H1 (cell line): ENCODE data around the gene DCAF8. TPM values are rescaled to one million over a fixed set of nuclear protein-coding genes. Genes with fewer than 3 reads are reported as not detected.
A peak's percentile ranks its signal among the peaks of the same experiment; 100 is the strongest.

Source experiments
- CTCF ChIA-PET: fragments of 300-600 bp; sonication (Branson Sonifier 250); formaldehyde crosslinking; loops from one replicate; lab custom pipeline; 2021; ENCODE audit not compliant: partially characterized antibody; lab: Charles Lee
- POLR2A ChIA-PET: fragments of 300-600 bp; sonication (Branson Sonifier 250); formaldehyde crosslinking; loops from one replicate; lab custom pipeline; 2021; ENCODE audit warnings: inconsistent platforms; ENCODE audit not compliant: partially characterized antibody; lab: Charles Lee
- DNase-seq, 2 experiments: peaks; one replicate each; pipeline versions ENCODE4 v3.0.0 to v3.0.0-alpha.2; 2010 to 2022; ENCODE audit warnings: low spot score in 2 of 2, low read depth in 1 of 2, mixed read lengths in 1 of 2
- FAIRE-seq: peaks from 2 replicates; lab custom pipeline; 2011; peaks lifted over from hg19 to GRCh38; lab: Jason Lieb, UNC
- H2AFZ ChIP-seq: 2 replicates; pipeline ENCODE4 v1.8.1; 2012; ENCODE audit warnings: low read length, inconsistent platforms
- H2AK5ac ChIP-seq: 2 replicates; pipeline ENCODE4 v1.6.1; 2013; ENCODE audit warnings: low read depth, low read length
- H2BK120ac ChIP-seq: replicated peaks from 2 replicates; pipeline ENCODE3; 2013; ENCODE audit warnings: low read depth, low read length, inconsistent platforms
- H2BK12ac ChIP-seq: 2 replicates; pipeline ENCODE4 v1.6.1; 2013; ENCODE audit warnings: low read depth, low read length
- H2BK15ac ChIP-seq: 2 replicates; pipeline ENCODE4 v1.6.1; 2013; ENCODE audit warnings: low read length
- H2BK20ac ChIP-seq: 2 replicates; pipeline ENCODE4 v1.6.1; 2013; ENCODE audit warnings: low read length
- H2BK5ac ChIP-seq: 2 replicates; pipeline ENCODE4 v1.6.1; 2013; ENCODE audit warnings: low read depth, low read length
- H3K14ac ChIP-seq: 2 replicates; pipeline ENCODE4 v1.6.1; 2013; ENCODE audit warnings: inconsistent platforms; ENCODE audit not compliant: insufficient read length
- H3K18ac ChIP-seq: 2 replicates; pipeline ENCODE4 v1.6.1; 2013; ENCODE audit warnings: low read length; ENCODE audit errors: extremely low read depth
- H3K23ac ChIP-seq: 2 replicates; pipeline ENCODE4 v1.6.1; 2013; ENCODE audit warnings: inconsistent platforms; ENCODE audit not compliant: insufficient read length
- H3K23me2 ChIP-seq: 2 replicates; pipeline ENCODE4 v1.6.1; 2013; ENCODE audit warnings: low read depth, low read length
- H3K27ac ChIP-seq: 2 replicates; pipeline ENCODE4 v1.6.1; 2011; ENCODE audit warnings: low read depth, low read length, inconsistent platforms
- H3K27me3 ChIP-seq, 4 experiments: replicated peaks in 1 of 4; 1 replicate in 1 of 4; 2 replicates in 3 of 4; pipeline versions ENCODE4 v1.6.1 to v1.8.1; 2011 to 2013; ENCODE audit warnings: low read length in 3 of 4, mild to moderate bottlenecking in 3 of 4, inconsistent platforms in 2 of 4, mixed read lengths in 2 of 4, moderate library complexity in 1 of 4; ENCODE audit not compliant: control insufficient read depth in 3 of 4, insufficient read depth in 3 of 4; ENCODE audit errors: extremely low read depth in 1 of 4
- H3K36me3 ChIP-seq, 4 experiments: 2 replicates each; pipeline versions ENCODE4 v1.6.1 to v1.8.1; 2011 to 2013; ENCODE audit warnings: mild to moderate bottlenecking in 4 of 4, low read length in 3 of 4, moderate library complexity in 2 of 4, control low read depth in 1 of 4, inconsistent platforms in 1 of 4; ENCODE audit not compliant: insufficient read depth in 4 of 4, control insufficient read depth in 2 of 4
- H3K4ac ChIP-seq: replicated peaks from 2 replicates; pipeline ENCODE3; 2013; ENCODE audit warnings: low read length, low read depth, mixed read lengths, inconsistent platforms; ENCODE audit not compliant: insufficient read length
- H3K4me1 ChIP-seq, 4 experiments: replicated peaks in 1 of 4; 1 replicate in 1 of 4; 2 replicates in 3 of 4; pipeline versions ENCODE4 v1.6.1 to v1.8.1; 2011 to 2013; ENCODE audit warnings: low read length in 3 of 4, inconsistent platforms in 2 of 4, mixed read lengths in 1 of 4; ENCODE audit not compliant: insufficient read depth in 4 of 4, control insufficient read depth in 3 of 4
- H3K4me2 ChIP-seq, 2 experiments: 2 replicates each; pipeline versions ENCODE4 v1.6.1 to v1.8.1; 2011 to 2013; ENCODE audit warnings: low read depth in 2 of 2, low read length in 2 of 2, control low read depth in 1 of 2, inconsistent platforms in 1 of 2, mild to moderate bottlenecking in 1 of 2; ENCODE audit not compliant: insufficient read depth in 1 of 2
- H3K4me3 ChIP-seq, 4 experiments: fragments of 200-600, 300-600 bp in 1 of 4; sonication (generic), shearing (Covaris generic), sonication (Bioruptor Twin) in 1 of 4; 2 replicates each; pipeline versions ENCODE4 v1.5.1 to v1.8.1; 2011 to 2016; ENCODE audit warnings: low read length in 4 of 4, low read depth in 3 of 4, control low read depth in 2 of 4, inconsistent platforms in 2 of 4, mild to moderate bottlenecking in 2 of 4, mixed read lengths in 1 of 4, moderate library complexity in 1 of 4; ENCODE audit not compliant: insufficient read depth in 2 of 4; ENCODE audit errors: extremely low read depth in 1 of 4
- H3K56ac ChIP-seq: replicated peaks from 2 replicates; pipeline ENCODE3; 2013; ENCODE audit warnings: low read depth, mild to moderate bottlenecking, mixed read lengths, low read length, inconsistent platforms; ENCODE audit not compliant: insufficient read length
- H3K79me1 ChIP-seq: 2 replicates; pipeline ENCODE4 v1.6.1; 2013; ENCODE audit warnings: low read depth, low read length, control low read depth
- H3K79me2 ChIP-seq, 2 experiments: 2 replicates each; pipeline versions ENCODE4 v1.6.1 to v1.8.1; 2012 to 2013; ENCODE audit warnings: low read length in 2 of 2, mild to moderate bottlenecking in 2 of 2, inconsistent platforms in 1 of 2; ENCODE audit not compliant: insufficient read depth in 2 of 2, control insufficient read depth in 1 of 2
- H3K9ac ChIP-seq, 4 experiments: replicated peaks in 1 of 4; 1 replicate in 1 of 4; 2 replicates in 3 of 4; pipeline versions ENCODE4 v1.6.1 to v1.8.1; 2011 to 2013; ENCODE audit warnings: low read depth in 3 of 4, low read length in 3 of 4, control low read depth in 2 of 4, mild to moderate bottlenecking in 2 of 4, moderate library complexity in 2 of 4, inconsistent platforms in 1 of 4; ENCODE audit errors: extremely low read depth in 1 of 4
- H3K9me3 ChIP-seq, 2 experiments: 2 replicates each; pipeline versions ENCODE4 v1.6.1 to v1.8.1; 2012 to 2013; ENCODE audit warnings: mild to moderate bottlenecking in 2 of 2, moderate library complexity in 2 of 2, control low read depth in 1 of 2, inconsistent platforms in 1 of 2, low read depth in 1 of 2, low read length in 1 of 2, mixed read lengths in 1 of 2; ENCODE audit not compliant: insufficient read depth in 2 of 2
- H4K20me1 ChIP-seq, 2 experiments: replicated peaks in 1 of 2; 2 replicates each; pipeline versions ENCODE3 to v1.8.1; 2011 to 2013; ENCODE audit warnings: inconsistent platforms in 2 of 2, low read length in 2 of 2, mild to moderate bottlenecking in 1 of 2; ENCODE audit not compliant: insufficient read depth in 2 of 2, control insufficient read depth in 1 of 2
- H4K5ac ChIP-seq: 2 replicates; pipeline ENCODE4 v1.6.1; 2013; ENCODE audit warnings: low read length, low read depth, mixed read lengths, inconsistent platforms; ENCODE audit not compliant: insufficient read length
- H4K8ac ChIP-seq: 2 replicates; pipeline ENCODE4 v1.8.0; 2013; ENCODE audit warnings: mild to moderate bottlenecking, moderate library complexity, low read length, inconsistent platforms; ENCODE audit not compliant: insufficient read depth; ENCODE audit errors: extremely low read depth
- H4K91ac ChIP-seq: replicated peaks from 2 replicates; pipeline ENCODE3; 2013; ENCODE audit warnings: low read length, mixed read lengths, inconsistent platforms; ENCODE audit not compliant: insufficient read length
- ATF2 ChIP-seq: IDR thresholded peaks from 2 replicates; pipeline ENCODE4 v1.6.1; 2012; ENCODE audit warnings: low read length, inconsistent platforms
- CTCF ChIP-seq, 3 experiments: IDR thresholded peaks; 1 replicate in 2 of 3; 2 replicates in 1 of 3; pipeline versions ENCODE4 v1.5.1 to v1.6.1; 2011; ENCODE audit warnings: low read length in 3 of 3, mild to moderate bottlenecking in 3 of 3, inconsistent platforms in 2 of 3, low read depth in 1 of 3, moderate library complexity in 1 of 3; ENCODE audit not compliant: insufficient read depth in 1 of 3; ENCODE audit errors: control extremely low read depth in 1 of 3
- EP300 ChIP-seq, 2 experiments: IDR thresholded peaks; 1 replicate in 1 of 2; 2 replicates in 1 of 2; pipeline ENCODE4 v1.6.1; 2011 to 2012; ENCODE audit warnings: low read depth in 2 of 2, low read length in 2 of 2, mild to moderate bottlenecking in 2 of 2, borderline replicate concordance in 1 of 2, inconsistent platforms in 1 of 2, moderate library complexity in 1 of 2
- EZH2 ChIP-seq: fragments of 200-600 bp; sonication (generic); IDR thresholded peaks from 2 replicates; pipeline ENCODE4 v1.7.1; 2012; ENCODE audit warnings: low read depth, mild to moderate bottlenecking, moderate library complexity, low read length, inconsistent platforms; ENCODE audit not compliant: severe bottlenecking
- GABPA ChIP-seq: IDR thresholded peaks from 2 replicates; pipeline ENCODE4 v1.6.1; 2011; ENCODE audit warnings: mild to moderate bottlenecking, low read length, moderate library complexity, borderline replicate concordance; ENCODE audit not compliant: insufficient read depth
- POU5F1 ChIP-seq: IDR thresholded peaks from 2 replicates; pipeline ENCODE4 v1.6.1; 2011; ENCODE audit warnings: low read depth, mild to moderate bottlenecking, low read length, moderate library complexity
- WGBS, 2 experiments: shearing (Covaris generic) in 1 of 2; methylation state at CpG; one replicate each; pipeline versions ENCODE4 v1.1.6 to v1.1.7; 2013 to 2015; ENCODE audit warnings: low lambda C conversion rate in 2 of 2, mixed read lengths in 2 of 2, inconsistent platforms in 1 of 2, low coverage in 1 of 2, missing lambda C conversion rate in 1 of 2; ENCODE audit not compliant: insufficient replicate concordance in 2 of 2, insufficient coverage in 1 of 2, insufficient read length in 1 of 2; ENCODE audit errors: extremely low coverage in 1 of 2, missing lambda C conversion rate in 1 of 2; 5-methylcytosine and 5-hydroxymethylcytosine counted together
- polyA plus RNA-seq, 7 experiments: library from polyadenylated mRNA; depleted of rRNA in 3 of 7; stranded (reverse) in 5 of 7; unstranded in 2 of 7; fragments of >200 nt in 5 of 7; fragments of 200-250 nt in 2 of 7; gene quantifications; 1 replicate in 5 of 7; 2 replicates in 1 of 7; 4 replicates in 1 of 7; pipeline versions ENCODE4 v1.2.1 to v1.2.3, GENCODE V29; 2011 to 2013; ENCODE audit warnings: missing spikeins in 2 of 7, mixed read lengths in 2 of 7
- total RNA-seq: library from RNA; stranded (reverse); fragmentation: NEBNext Ultra II Directional; extraction: Animal tissue kit (Norgen Biotek cat#: 25700); gene quantifications from 2 replicates; pipeline ENCODE4 v1.2.1, GENCODE V29; 2021

The DCAF8 gene
- total and polyA plus RNA-seq, 2 of the 8 experiments (the other 6 are each of a cell fraction or from before 2014, with no cell fraction given), result 68.2 to 110 TPM

GRCh38 chr1:160166166-160166868, 96.0 kb downstream of the DCAF8 start:
- Histone ChIP-seq H3K4me1 (peaks cover 4 to 19% (median 16%) of the 10 kb centered on the region in 4 experiments; a peak in 5 of 7 replicates), H3K27ac (no peak overlapping the region), H3K27me3 (peaks cover 0 to under 1% (median 0%) of the 10 kb centered on the region in 4 experiments; a peak in 1 of 7 replicates), H2AFZ (no peak overlapping the region), H3K79me2 (no peaks in the 10 kb centered on the region), H3K36me3 (no peaks in the 10 kb centered on the region), H2BK12ac (peak overlapping the region; percentile 86; the same call in 1 of the 2 replicates), H3K56ac (no peak overlapping the region), H3K14ac (no peak overlapping the region), H3K23me2 (peaks cover 3% of the 10 kb centered on the region; the same call in 1 of the 2 replicates), H4K8ac (no peak overlapping the region), H3K9ac (no peak overlapping the region), H4K91ac (peak overlapping the region; percentile 76), H3K18ac (no peak overlapping the region), H2AK5ac (peak overlapping the region; percentile 17; the same call in 1 of the 2 replicates), H4K20me1 (no peaks in the 10 kb centered on the region), H2BK20ac (peak overlapping the region; percentile 56), H3K23ac (no peak overlapping the region), H2BK5ac (peak overlapping the region; percentile 87; the same call in 1 of the 2 replicates), H2BK120ac (no peak overlapping the region), H3K9me3 (no peaks in the 10 kb centered on the region), H3K4ac (no peak overlapping the region), H3K4me3 (no peak overlapping the region), H2BK15ac (peak overlapping the region; percentile 96), H3K79me1 (no peaks in the 10 kb centered on the region), H4K5ac (no peak overlapping the region), H3K4me2 (no peak overlapping the region)
- POLR2A ChIA-PET, result interaction anchor here (0.7 to 11.8 kb wide), 6 partner anchors 15 to 96 kb away, joined by 3 to 107 read pairs (median 4); partner anchors contain the start of genes DCAF8 and PEA15
- 90% methylated on average over 12 of the region's 12 CpGs; no CpG with 5 or more reads in 1 of the 2 experiments for WGBS, 2 experiments
- DNase-seq (no peak), FAIRE-seq (no peak)
- CTCF ChIA-PET, result interaction anchor here (0.6 to 18.4 kb wide), 20 partner anchors 7 to 150 kb away, joined by 3 to 257 read pairs (median 5); partner anchors contain the start of genes ATP1A4, CASQ1, KCNJ9 and PEA15
- TF ChIP-seq EZH2, result no peak
- TF ChIP-seq GABPA, result no peak
- TF ChIP-seq EP300 (IDR thresholded peaks at IDR 0.05; ENCODE audit: borderline replicate concordance in 1 of 2, low read depth in 2 of 2, low read length in 2 of 2), result no peak
- TF ChIP-seq CTCF (IDR thresholded peaks at IDR 0.05; ENCODE audit: control extremely low read depth in 1 of 3, insufficient read depth in 1 of 3, low read depth in 1 of 3, low read length in 3 of 3), result no peak
- no peak for TF ChIP-seq POU5F1
- TF ChIP-seq ATF2, result no peak
